DND-41 (cell line): Measurements from ENCODE around the gene ARRDC1.

Experiments
- ATAC-seq: fragments of 200-7000 bp; cut with Tn5 transposase; 3 replicates; pipeline ENCODE4 v1.9.1; 2021; ENCODE audit warnings: low read depth; ENCODE audit not compliant: insufficient read depth
- DNase-seq: peaks from one replicate; pipeline ENCODE4 v3.0.0-alpha.2; 2020
- H2AFZ ChIP-seq: 2 replicates; pipeline ENCODE4 v1.6.0; 2012; ENCODE audit warnings: low read depth, low read length
- H3K27ac ChIP-seq: 2 replicates; pipeline ENCODE4 v1.5.1; 2012; ENCODE audit warnings: low read length, inconsistent platforms
- H3K27me3 ChIP-seq: fragments of 200-600 bp; sonication (generic); 2 replicates; pipeline ENCODE4 v1.6.0; 2012; ENCODE audit warnings: low read length, mild to moderate bottlenecking, inconsistent platforms; ENCODE audit not compliant: insufficient read depth, poor library complexity
- H3K36me3 ChIP-seq: 2 replicates; pipeline ENCODE4 v1.5.1; 2012; ENCODE audit warnings: low read length, inconsistent platforms; ENCODE audit not compliant: insufficient read depth
- H3K4me1 ChIP-seq: 2 replicates; pipeline ENCODE4 v1.5.1; 2012; ENCODE audit warnings: mild to moderate bottlenecking, low read length; ENCODE audit not compliant: insufficient read depth
- H3K4me2 ChIP-seq: 2 replicates; pipeline ENCODE4 v1.6.0; 2012; ENCODE audit warnings: mild to moderate bottlenecking, moderate library complexity, low read length, inconsistent platforms; ENCODE audit not compliant: insufficient read depth
- H3K4me3 ChIP-seq, 2 experiments: fragments of 200-600 bp in 1 of 2; shearing (Covaris generic) in 1 of 2; 2 replicates each; pipeline ENCODE4 v1.5.1; 2012 to 2016; ENCODE audit warnings: inconsistent platforms in 2 of 2, low read length in 2 of 2, mild to moderate bottlenecking in 2 of 2, low read depth in 1 of 2, moderate library complexity in 1 of 2
- H3K79me2 ChIP-seq: 2 replicates; pipeline ENCODE4 v1.6.0; 2012; ENCODE audit warnings: low read length, inconsistent platforms; ENCODE audit not compliant: insufficient read depth
- H3K9ac ChIP-seq: 2 replicates; pipeline ENCODE4 v1.6.0; 2012; ENCODE audit warnings: low read depth, mild to moderate bottlenecking, inconsistent platforms, low read length, moderate library complexity
- H3K9me3 ChIP-seq: 2 replicates; pipeline ENCODE4 v1.5.1; 2012; ENCODE audit warnings: low read length, moderate library complexity, mild to moderate bottlenecking, inconsistent platforms; ENCODE audit not compliant: insufficient read depth, severe bottlenecking
- H4K20me1 ChIP-seq: 2 replicates; pipeline ENCODE4 v1.6.0; 2012; ENCODE audit warnings: low read length; ENCODE audit not compliant: insufficient read depth
- CTCF ChIP-seq: IDR thresholded peaks from 2 replicates; pipeline ENCODE4 v1.5.1; 2012; ENCODE audit warnings: borderline replicate concordance, low read length, moderate library complexity, mild to moderate bottlenecking; ENCODE audit not compliant: poor library complexity, severe bottlenecking; ENCODE audit errors: extremely low read depth
- EZH2 ChIP-seq: IDR thresholded peaks from 3 replicates; pipeline ENCODE4 v1.6.1; 2012; ENCODE audit warnings: borderline replicate concordance, low read depth, mild to moderate bottlenecking, moderate library complexity, low read length, inconsistent platforms; ENCODE audit not compliant: severe bottlenecking

Gene ARRDC1

GRCh38 chr9:137570566-137570965, 34.9 kb upstream of the ARRDC1 start:
- Histone ChIP-seq H3K4me3 (no peak overlapping the region), H3K27ac (no peak overlapping the region), H3K4me1 (0 out of 2 replicates have a peak, but pooled peaks cover 2% of the 10 kb centered on the region), H4K20me1 (peaks cover 23% of the 10 kb centered on the region; the same call in 1 of the 2 replicates), H3K36me3 (peaks cover 40% of the 10 kb centered on the region), H3K27me3 (no peaks in the 10 kb centered on the region), H3K79me2 (peaks cover 18% of the 10 kb centered on the region), H3K9ac (no peak overlapping the region), H3K9me3 (no peaks in the 10 kb centered on the region), H3K4me2 (no peak overlapping the region), H2AFZ (no peak overlapping the region)
- no peak for ATAC-seq
- TF ChIP-seq CTCF: no peak
- no peak for DNase-seq

- Histone ChIP-seq H3K4me2 (no peak overlapping the region), H3K79me2 (peaks cover 49% of the 10 kb centered on the region), H3K27ac (no peak overlapping the region), H3K9me3 (no peaks in the 10 kb centered on the region), H3K9ac (no peak overlapping the region), H3K27me3 (no peaks in the 10 kb centered on the region), H3K4me3 (no peak overlapping the region), H2AFZ (no peak overlapping the region), H3K4me1 (peaks cover 30% of the 10 kb centered on the region), H3K36me3 (peaks cover 52% of the 10 kb centered on the region), H4K20me1 (peaks cover 35% of the 10 kb centered on the region; the same call in 1 of the 2 replicates)
- TF ChIP-seq EZH2: no peak
- TF ChIP-seq CTCF: no peak
- DNase-seq (no peak), ATAC-seq (no peak)
Observed at GRCh38 chr9:137574192-137574591, 31.3 kb upstream of the ARRDC1 start.

GRCh38 chr9:137575364-137575715, 30.1 kb upstream of the ARRDC1 start:
- TF ChIP-seq CTCF (no peak), EZH2 (no peak)
- Histone ChIP-seq H3K9ac (no peak overlapping the region), H3K4me3 (no peak overlapping the region), H3K4me2 (peak overlapping the region; percentile 22; the same call in 1 of the 2 replicates), H3K9me3 (no peaks in the 10 kb centered on the region), H3K4me1 (peaks cover 33% of the 10 kb centered on the region), H3K27me3 (no peaks in the 10 kb centered on the region), H3K36me3 (peaks cover 52% of the 10 kb centered on the region), H3K79me2 (peaks cover 47% of the 10 kb centered on the region), H2AFZ (no peak overlapping the region), H4K20me1 (peaks cover 30% of the 10 kb centered on the region; the same call in 1 of the 2 replicates), H3K27ac (no peak overlapping the region)
- DNase-seq (no peak), ATAC-seq (no peak)
